HepG2 (cell line): ENCODE results near the gene RPS23. TPM values are rescaled to one million over a fixed set of nuclear protein-coding genes. Genes with fewer than 3 reads are reported as not detected.

Source experiments
- CREB1 ChIP-seq, 2 experiments: fragments of 450-650 bp in 1 of 2; IDR thresholded peaks; 2 replicates each; pipeline ENCODE4 v1.6.1; 2016 to 2017; ENCODE audit warnings: control low read depth in 1 of 2, mild to moderate bottlenecking in 1 of 2, missing compliant biosample characterization in 1 of 2, missing genetic modification characterization in 1 of 2
- NFKB2 ChIP-seq: sonication (generic); formaldehyde crosslinking; IDR thresholded peaks from 2 replicates; pipeline ENCODE4 v1.4.0; 2020; ENCODE audit warnings: missing genetic modification reagents, borderline replicate concordance
- NR2F6 ChIP-seq, 2 experiments: IDR thresholded peaks; 2 replicates each; pipeline ENCODE4 v1.6.1; 2016; ENCODE audit warnings: antibody characterized with exemption in 1 of 2, mild to moderate bottlenecking in 1 of 2
- SATB2 ChIP-seq: sonication (generic); formaldehyde crosslinking; IDR thresholded peaks from 2 replicates; pipeline ENCODE4 v1.5.0; 2020; ENCODE audit warnings: missing genetic modification reagents
- ZFY ChIP-seq: sonication (generic); formaldehyde crosslinking; IDR thresholded peaks from 2 replicates; pipeline ENCODE4 v1.4.0; 2020; ENCODE audit warnings: missing genetic modification reagents
- ZNF326 ChIP-seq: sonication (generic); formaldehyde crosslinking; IDR thresholded peaks from 2 replicates; pipeline ENCODE4 v1.4.0; 2020; ENCODE audit warnings: missing genetic modification reagents, borderline replicate concordance
- ZNF484 ChIP-seq: sonication (generic); formaldehyde crosslinking; IDR thresholded peaks from 2 replicates; pipeline ENCODE4 v1.5.1; 2020; ENCODE audit warnings: mild to moderate bottlenecking, low read depth, missing genetic modification reagents, borderline replicate concordance
- ZNF510 ChIP-seq: sonication (generic); formaldehyde crosslinking; IDR thresholded peaks from 2 replicates; pipeline ENCODE4 v1.4.0; 2020; ENCODE audit warnings: low read depth, mild to moderate bottlenecking, missing genetic modification reagents
- ZNF552 ChIP-seq: sonication (generic); formaldehyde crosslinking; IDR thresholded peaks from 2 replicates; pipeline ENCODE4 v1.9.0; 2022; ENCODE audit warnings: missing genetic modification reagents, mild to moderate bottlenecking, borderline replicate concordance
- ZNF564 ChIP-seq: sonication (generic); formaldehyde crosslinking; IDR thresholded peaks from 2 replicates; pipeline ENCODE4 v1.8.1; 2023; ENCODE audit warnings: mild to moderate bottlenecking, missing genetic modification reagents
- ZNF737 ChIP-seq: sonication (generic); formaldehyde crosslinking; IDR thresholded peaks from 2 replicates; pipeline ENCODE4 v1.5.0; 2020; ENCODE audit warnings: missing genetic modification reagents, mild to moderate bottlenecking, borderline replicate concordance
- ZNF777 ChIP-seq: sonication (generic); formaldehyde crosslinking; IDR thresholded peaks from 2 replicates; pipeline ENCODE4 v1.4.0; 2020; ENCODE audit warnings: missing genetic modification reagents
- polyA plus RNA-seq, 8 experiments: library from polyadenylated mRNA; depleted of rRNA in 3 of 8; stranded (reverse) in 7 of 8; unstranded in 1 of 8; fragments of >200 nt; fragmentation: Illumina TruSeq in 4 of 8; extraction: Trizol in 4 of 8; gene quantifications; 2 replicates each; pipeline versions ENCODE4 v1.2.1 to v1.2.3, GENCODE V29; 2011 to 2016; ENCODE audit warnings: low read depth in 4 of 8, missing spikeins in 1 of 8, mixed read lengths in 1 of 8; ENCODE audit not compliant: insufficient read depth in 1 of 8
- total RNA-seq, 5 experiments: library from RNA; depleted of rRNA; stranded (reverse); fragments of >200 nt; fragmentation: Illumina TruSeq; extraction: Trizol; gene quantifications; 2 replicates each; pipeline ENCODE4 v1.2.3, GENCODE V29; 2016; ENCODE audit warnings: low read depth in 1 of 5
- TF ChIP-seq, protein P1 (sequence below): sonication (generic); formaldehyde crosslinking; IDR thresholded peaks from 2 replicates; pipeline ENCODE4 v1.5.1; 2020; ENCODE audit warnings: mild to moderate bottlenecking, missing genetic modification reagents
- TF ChIP-seq, protein P2 (sequence below), 2 experiments: fragments of 450-650 bp in 1 of 2; sonication (generic) in 1 of 2; formaldehyde crosslinking in 1 of 2; IDR thresholded peaks; 2 replicates each; pipeline versions ENCODE4 v1.6.1 to v1.8.0; 2016 to 2022; ENCODE audit warnings: antibody characterized with exemption in 1 of 2, mild to moderate bottlenecking in 1 of 2, missing genetic modification reagents in 1 of 2

Gene RPS23
- total and polyA plus RNA-seq, 2 of the 13 experiments (the other 11 are each of a cell fraction or from before 2014, with no cell fraction given): 3,088 to 3,235 TPM

GRCh38 chr5:82277987-82278710 is at the start of gene RPS23 (continued):
- TF ChIP-seq ZNF737 (CRISPR knock-in tag): no peak
- TF ChIP-seq SATB2 (CRISPR knock-in tag): 0 out of 2 replicates have a peak, but pooled peaks have one; percentile 31
- 0 out of 2 replicates have a peak, but pooled peaks have one; percentile 58 for TF ChIP-seq ZNF552 (CRISPR knock-in tag)
- peak; percentile 97 for TF ChIP-seq ZFY (CRISPR knock-in tag)
- peak; percentile 86; the same call in 1 of the 2 replicates for TF ChIP-seq NFKB2 (CRISPR knock-in tag)
- TF ChIP-seq, protein P1, sequence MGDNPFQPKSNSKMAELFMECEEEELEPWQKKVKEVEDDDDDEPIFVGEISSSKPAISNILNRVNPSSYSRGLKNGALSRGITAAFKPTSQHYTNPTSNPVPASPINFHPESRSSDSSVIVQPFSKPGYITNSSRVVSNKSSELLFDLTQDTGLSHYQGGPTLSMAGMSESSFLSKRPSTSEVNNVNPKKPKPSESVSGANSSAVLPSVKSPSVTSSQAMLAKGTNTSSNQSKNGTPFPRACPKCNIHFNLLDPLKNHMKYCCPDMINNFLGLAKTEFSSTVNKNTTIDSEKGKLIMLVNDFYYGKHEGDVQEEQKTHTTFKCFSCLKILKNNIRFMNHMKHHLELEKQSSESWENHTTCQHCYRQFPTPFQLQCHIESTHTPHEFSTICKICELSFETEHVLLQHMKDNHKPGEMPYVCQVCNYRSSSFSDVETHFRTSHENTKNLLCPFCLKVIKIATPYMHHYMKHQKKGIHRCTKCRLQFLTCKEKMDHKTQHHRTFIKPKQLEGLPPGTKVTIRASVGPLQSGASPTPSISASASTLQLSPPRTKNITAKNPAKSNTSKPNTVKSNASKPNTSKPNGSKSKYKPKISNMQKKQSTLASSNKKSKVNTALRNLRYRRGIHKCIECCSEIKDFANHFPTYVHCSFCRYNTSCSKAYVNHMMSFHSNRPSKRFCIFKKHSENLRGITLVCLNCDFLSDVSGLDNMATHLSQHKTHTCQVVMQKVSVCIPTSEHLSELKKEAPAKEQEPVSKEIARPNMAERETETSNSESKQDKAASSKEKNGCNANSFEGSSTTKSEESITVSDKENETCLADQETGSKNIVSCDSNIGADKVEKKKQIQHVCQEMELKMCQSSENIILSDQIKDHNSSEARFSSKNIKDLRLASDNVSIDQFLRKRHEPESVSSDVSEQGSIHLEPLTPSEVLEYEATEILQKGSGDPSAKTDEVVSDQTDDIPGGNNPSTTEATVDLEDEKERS (CRISPR knock-in tag): peak; percentile 46; the same call in 1 of the 2 replicates
- TF ChIP-seq ZNF510: no peak
- no peak for TF ChIP-seq ZNF484 (CRISPR knock-in tag)
- TF ChIP-seq ZNF326 (CRISPR knock-in tag): no peak
- TF ChIP-seq ZNF777 (CRISPR knock-in tag): peak; percentile 59; the same call in 1 of the 2 replicates
- no peak for TF ChIP-seq ZNF564 (CRISPR knock-in tag)
- TF ChIP-seq, protein P2, sequence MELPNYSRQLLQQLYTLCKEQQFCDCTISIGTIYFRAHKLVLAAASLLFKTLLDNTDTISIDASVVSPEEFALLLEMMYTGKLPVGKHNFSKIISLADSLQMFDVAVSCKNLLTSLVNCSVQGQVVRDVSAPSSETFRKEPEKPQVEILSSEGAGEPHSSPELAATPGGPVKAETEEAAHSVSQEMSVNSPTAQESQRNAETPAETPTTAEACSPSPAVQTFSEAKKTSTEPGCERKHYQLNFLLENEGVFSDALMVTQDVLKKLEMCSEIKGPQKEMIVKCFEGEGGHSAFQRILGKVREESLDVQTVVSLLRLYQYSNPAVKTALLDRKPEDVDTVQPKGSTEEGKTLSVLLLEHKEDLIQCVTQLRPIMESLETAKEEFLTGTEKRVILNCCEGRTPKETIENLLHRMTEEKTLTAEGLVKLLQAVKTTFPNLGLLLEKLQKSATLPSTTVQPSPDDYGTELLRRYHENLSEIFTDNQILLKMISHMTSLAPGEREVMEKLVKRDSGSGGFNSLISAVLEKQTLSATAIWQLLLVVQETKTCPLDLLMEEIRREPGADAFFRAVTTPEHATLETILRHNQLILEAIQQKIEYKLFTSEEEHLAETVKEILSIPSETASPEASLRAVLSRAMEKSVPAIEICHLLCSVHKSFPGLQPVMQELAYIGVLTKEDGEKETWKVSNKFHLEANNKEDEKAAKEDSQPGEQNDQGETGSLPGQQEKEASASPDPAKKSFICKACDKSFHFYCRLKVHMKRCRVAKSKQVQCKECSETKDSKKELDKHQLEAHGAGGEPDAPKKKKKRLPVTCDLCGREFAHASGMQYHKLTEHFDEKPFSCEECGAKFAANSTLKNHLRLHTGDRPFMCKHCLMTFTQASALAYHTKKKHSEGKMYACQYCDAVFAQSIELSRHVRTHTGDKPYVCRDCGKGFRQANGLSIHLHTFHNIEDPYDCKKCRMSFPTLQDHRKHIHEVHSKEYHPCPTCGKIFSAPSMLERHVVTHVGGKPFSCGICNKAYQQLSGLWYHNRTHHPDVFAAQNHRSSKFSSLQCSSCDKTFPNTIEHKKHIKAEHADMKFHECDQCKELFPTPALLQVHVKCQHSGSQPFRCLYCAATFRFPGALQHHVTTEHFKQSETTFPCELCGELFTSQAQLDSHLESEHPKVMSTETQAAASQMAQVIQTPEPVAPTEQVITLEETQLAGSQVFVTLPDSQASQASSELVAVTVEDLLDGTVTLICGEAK (IDR thresholded peaks at IDR 0.05): no peak
- TF ChIP-seq, protein P2 (CRISPR knock-in tag; IDR thresholded peaks at IDR 0.05): peak; percentile 60; the same call in 1 of the 2 replicates
- TF ChIP-seq NR2F6 (IDR thresholded peaks at IDR 0.05): no peak
- TF ChIP-seq NR2F6 (CRISPR knock-in tag; IDR thresholded peaks at IDR 0.05): 0 out of 2 replicates have a peak, but pooled peaks have one; percentile 16
- no peak for TF ChIP-seq CREB1 (IDR thresholded peaks at IDR 0.05)
- TF ChIP-seq CREB1 (CRISPR knock-in tag; IDR thresholded peaks at IDR 0.05): peak; percentile 64; the same call in 1 of the 2 replicates
